Effector CD8-positive, alpha-beta T cell (primary cell): ENCODE measurements around the gene EXOC1L.
"Not testable (repeated sequence)": the region's sequence is repeated elsewhere in the genome, so short reads cannot be mapped to it uniquely, and the experiment has no call there.

Source experiments
- DNase-seq: peaks from one replicate; lab custom pipeline; 2025; lab: John Stamatoyannopoulos, UW

Gene EXOC1L

GRCh38 chr4:55838356-55838755 lies 18.8 kb downstream of the EXOC1L start:
- no peak for DNase-seq

GRCh38 chr4:55838952-55839351 lies 19.4 kb downstream of the EXOC1L start:
- DNase-seq = no peak

DNA sequence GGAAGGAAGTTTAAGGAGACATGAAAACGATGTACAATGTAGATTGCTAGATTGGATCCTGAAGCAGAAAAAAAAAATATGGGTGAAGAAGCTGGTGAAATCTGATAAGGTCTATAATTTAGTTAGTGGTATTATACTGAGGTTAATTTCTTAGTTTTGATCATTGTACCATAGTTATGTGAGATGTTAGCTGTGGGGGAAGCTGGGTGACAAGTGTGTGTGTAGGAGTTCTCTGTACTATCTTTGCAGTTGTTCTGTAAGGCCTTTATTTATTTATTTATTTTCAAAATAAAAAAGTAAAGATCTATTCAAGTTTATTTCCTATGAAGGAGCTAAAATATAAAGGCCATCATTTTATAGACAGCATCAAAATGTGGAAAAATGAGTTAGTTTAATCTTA lies 21.4 kb downstream of the EXOC1L start:
- DNase-seq = no peak

DNA sequence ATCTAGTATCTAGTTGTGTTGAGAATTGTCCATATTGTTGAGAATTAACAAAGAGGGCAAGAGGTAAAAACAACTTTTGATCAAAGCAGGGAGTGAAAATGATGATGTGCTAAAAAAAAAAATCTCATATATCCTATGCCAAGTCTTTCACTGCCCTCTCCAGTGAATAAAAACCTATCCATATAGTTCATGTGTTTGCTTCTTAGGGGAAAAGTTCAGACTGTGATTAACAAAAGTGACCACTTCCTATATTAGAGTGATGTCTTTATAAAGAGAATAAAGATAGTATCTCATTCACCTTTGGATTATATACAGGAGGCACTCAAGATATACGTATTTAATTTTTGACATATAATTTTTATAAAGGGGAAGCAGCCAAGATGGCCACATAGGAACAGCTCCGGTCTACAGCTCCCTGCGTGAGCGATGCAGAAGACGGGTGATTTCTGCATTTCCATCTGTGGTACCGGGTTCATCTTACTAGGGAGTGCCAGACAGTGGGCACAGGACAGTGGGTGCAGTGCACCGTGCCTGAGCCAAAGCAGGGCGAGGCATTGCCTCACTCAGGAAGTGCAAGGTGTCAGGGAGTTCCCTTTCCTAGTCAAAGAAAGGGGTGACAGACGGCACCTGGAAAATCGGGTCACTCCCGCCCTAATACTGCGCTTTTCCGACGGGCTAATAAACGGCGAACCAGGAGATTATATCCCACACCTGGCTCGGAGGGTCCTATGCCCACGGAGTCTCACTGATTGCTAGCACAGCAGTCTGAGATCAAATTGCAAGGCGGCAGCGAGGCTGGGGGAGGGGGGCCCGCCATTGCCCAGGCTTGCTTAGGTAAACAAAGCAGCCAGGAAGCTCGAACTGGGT lies 22.0 kb downstream of the EXOC1L start:
- DNase-seq = not testable (repeated sequence)

GRCh38 chr4:55842312-55842711 lies 22.7 kb downstream of the EXOC1L start:
- not testable (repeated sequence) for DNase-seq

DNA sequence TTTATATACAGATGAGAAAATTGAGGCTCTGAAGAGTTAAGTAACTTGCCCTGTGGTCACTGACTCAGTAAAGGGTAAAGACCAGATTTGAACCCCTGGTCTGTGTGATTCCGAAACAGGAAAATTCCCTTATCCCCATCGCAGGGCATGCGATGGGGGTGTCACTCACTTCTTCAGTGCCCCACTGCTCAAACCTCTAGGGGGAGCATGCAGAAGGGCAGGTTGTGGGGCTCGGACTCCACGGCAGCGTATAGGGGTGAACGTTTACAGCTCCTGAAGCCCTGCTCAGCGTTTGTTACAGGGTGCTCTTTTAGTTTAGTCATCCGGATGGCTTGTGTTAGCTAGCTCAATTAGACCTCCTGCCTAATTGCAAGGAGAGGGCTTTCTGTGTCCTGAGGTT lies 30.1 kb downstream of the EXOC1L start:
- DNase-seq = no peak

- no peak for DNase-seq
Measured at GRCh38 chr4:55851885-55852284, 32.3 kb downstream of the EXOC1L start.

GRCh38 chr4:55853484-55854046 lies 34.0 kb downstream of the EXOC1L start, which contains the start of gene EXOC1:
Gene EXOC1 (plus strand): TSS chr4:55853648. CDS start chr4:55858324, 4,676 bp downstream.
- peak; percentile 96 for DNase-seq

- no peak for DNase-seq
Measured at GRCh38 chr4:55854129-55854528, 34.5 kb downstream of the EXOC1L start.

DNA sequence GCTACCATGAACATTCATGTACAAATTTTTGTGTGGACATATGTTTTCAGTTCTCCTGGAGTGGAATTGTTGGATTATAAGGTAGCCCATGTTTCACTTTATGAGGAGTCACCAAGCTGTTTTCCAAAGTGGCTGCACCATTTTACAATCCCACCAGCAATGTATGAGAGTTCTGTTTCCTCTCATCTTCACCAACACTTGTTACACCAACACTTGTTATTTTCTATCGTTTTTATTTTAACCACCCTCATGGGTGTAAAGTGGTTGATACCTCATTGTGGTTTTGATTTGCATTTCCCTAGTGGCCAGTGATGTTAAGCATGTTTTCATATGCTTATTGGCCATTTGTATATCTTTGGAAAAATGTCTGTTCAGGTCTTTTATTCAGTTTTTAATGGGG lies 38.0 kb downstream of the EXOC1L start:
- DNase-seq = no peak

DNA sequence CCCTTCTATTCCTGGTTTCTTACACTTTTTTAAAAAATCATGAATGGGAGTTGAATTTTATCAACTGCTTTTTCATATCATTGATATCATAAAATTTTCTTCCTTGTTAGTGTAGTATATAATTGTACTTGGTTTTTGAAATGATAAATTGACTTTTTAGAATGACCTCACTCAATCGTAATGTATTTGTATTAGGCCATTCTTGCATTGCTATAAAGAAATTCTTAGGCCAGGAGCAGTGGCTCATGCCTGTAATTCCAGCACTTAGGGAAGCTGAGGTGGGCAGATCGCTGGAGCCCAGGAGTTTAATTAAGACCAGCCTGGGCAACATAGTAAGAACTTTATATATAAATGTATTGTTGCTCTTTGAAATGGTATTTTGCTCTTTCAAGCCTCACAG lies 40.1 kb downstream of the EXOC1L start:
- no peak for DNase-seq

DNA sequence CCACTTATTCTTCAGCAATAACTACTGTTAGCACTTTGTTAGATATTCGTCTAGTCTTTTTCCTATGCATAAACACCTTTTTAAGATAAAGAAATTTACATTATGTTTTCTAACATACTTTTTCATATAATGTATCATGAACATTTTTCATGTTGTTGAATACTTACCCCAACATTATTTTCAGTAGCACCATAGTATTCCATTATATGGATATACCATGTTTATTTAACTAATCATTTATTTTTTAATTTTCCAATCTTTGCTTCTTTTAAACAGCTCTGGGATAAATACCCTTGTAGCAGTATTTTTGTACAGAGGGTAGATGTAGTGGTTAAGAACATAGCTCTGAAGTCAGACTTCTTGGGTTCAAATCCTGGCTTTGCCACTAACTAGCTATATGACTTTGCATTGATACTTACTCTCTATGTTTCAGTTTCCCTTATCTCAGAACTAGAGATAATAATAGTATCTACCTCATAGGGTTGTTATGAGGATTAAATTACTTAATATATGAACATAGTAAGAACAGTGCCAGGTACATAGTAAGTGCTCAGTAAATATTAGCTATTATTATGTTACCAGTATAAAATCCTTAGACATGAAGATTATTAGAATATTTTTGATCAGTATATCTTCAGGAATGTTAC lies 45.1 kb downstream of the EXOC1L start:
- no peak for DNase-seq

DNA sequence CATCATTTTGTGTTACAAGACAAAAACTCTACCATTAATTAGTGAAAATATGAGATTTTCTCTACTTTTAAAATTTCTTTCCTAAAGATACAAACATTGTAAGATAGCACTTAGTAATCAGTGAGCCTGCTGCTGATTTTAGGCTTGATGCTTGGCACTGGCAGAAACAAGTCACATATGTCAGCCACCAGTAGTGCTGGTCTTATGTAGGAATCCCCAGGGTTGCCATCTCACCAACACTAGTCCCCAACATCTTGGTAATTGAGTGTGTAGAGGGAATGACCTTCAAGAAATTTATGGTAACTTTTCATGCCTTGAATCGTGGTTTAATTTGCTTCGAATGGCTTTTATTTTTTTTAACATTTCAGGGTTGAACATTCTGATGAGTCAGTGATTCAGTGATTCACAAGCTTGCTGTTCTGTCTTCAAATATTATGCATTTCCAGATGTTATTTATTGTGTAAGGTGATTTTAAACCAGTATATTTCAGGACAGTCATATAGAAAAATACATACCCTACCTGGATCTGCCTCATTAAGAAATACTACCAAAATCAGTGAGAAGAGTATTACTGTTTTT lies 45.7 kb downstream of the EXOC1L start:
- no peak for DNase-seq

DNA sequence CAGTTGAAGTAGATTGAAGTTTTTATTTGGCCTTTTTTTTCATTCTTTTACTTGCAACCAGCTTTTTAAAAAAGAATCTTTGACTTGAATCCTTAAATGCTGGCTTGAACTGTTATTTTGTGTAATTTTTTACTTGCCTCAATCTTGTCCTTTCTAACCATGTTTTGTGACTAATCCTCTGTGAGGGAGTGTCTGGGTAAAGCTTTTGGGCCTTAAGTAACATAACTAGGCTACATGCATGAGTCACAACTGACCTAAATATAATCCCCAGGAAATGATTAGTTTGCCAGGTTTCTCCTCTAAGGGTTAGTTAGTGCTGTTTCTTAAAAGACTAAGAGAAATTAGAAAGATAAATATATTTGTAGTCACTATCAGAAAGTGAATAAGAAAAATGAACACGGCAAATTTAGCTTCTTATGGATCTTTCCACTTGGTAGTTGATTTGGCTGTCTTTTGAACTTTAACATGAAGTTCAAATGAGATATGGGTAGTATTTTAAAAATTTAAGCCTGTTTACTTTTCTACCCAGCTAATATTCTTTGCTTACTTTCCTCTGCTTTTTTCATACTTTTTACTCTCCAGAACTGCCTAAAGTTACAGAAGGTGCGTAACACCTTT lies 46.8 kb downstream of the EXOC1L start:
- DNase-seq = no peak

- no peak for DNase-seq
Measured at GRCh38 chr4:55866973-55867574, 47.5 kb downstream of the EXOC1L start.

GRCh38 chr4:55868581-55869090 lies 49.0 kb downstream of the EXOC1L start:
- DNase-seq = no peak

DNA sequence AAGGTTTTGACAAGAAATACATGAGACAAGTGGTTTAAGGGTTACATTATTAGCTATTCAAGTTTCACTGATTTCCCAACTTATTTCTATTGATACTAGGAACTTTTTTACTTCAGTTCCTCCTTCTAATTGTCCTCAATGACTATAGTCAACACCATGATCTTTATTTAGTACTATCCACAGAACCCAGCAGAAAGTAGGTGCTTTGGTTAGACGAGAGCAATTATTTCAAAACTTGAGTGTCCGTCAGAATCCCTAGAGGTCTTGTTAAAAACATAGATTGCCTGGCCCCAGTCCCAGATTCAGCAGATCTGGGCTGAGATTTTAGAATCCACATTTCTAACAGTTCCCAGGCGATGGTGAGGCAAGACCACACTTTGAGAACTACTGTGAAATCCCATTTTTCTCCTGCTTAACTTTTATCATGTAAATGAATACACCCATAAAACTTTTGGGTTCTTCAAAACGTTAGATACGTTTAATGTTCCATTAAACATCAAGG lies 51.8 kb downstream of the EXOC1L start:
- DNase-seq = no peak

DNA sequence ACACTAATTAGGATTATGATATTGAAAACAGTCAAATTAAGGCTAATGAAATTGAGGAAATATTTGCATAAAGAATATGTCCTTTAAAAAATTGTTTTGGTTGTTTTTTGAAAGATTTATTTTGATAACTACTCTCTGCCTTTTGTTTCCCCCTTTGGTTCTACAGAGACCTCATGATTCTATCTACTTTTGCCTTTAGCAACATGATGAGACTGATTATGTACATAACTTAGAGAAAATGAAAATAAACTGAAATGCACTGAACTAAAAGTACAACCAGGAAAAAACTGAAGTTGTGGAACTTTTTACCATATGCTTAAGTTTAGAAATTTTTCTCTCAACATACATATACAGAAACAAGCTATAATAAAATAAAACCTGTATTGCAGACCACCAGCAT lies 55.2 kb downstream of the EXOC1L start:
- DNase-seq = no peak

- no peak for DNase-seq
Measured at GRCh38 chr4:55876387-55876786, 56.8 kb downstream of the EXOC1L start.

DNA sequence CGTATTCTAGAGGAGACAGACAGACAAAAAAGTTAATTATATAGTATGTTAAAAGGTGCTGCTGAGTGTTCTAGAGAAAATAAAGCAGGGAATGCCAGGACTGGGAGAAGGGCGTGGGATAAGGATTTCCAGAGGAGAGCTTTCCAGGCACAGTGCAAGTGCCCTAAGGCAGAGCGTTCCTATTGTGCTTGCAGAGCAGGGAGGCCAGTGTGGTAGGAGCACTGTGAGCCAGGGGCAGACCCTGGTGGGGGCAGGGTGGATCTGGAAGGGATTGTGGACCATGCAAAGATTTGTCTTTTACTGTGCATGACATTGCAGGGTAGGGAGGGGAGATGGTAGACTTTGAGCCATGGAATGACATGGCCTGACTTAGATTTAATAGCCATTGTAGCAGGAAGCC lies 59.6 kb downstream of the EXOC1L start:
- no peak for DNase-seq

DNA sequence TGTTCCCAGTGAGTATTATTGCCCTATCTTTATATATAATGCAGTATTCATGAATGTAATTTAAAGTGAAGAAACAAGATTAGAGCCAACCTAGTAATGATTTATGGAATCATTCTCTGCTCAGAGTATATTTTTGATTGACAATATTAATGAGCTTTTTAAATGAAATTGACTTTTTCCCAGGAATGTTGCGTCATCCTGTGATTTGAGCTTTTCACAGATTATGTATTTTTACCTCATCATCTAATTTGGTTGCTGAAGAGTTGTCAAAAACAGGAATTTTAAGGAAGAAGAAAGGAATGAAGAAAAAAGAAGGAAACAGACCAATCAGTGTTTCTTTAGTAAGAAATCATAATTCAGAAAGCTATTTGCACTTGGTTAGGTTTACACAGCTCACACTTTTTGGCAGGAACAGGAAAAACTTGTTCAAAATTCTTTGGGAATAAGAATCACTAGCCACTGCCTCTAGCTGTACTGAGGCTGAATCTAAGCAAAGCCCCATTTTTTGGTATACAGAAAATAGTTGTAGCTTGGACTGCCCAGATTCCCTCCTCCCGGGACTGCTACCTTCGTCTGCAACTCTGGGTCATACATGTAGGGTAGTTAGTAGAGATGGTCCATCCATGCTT lies 61.2 kb downstream of the EXOC1L start:
- DNase-seq = no peak
